ENCODE results near the gene UNC80.
"Not testable (repeated sequence)": the region's sequence is repeated elsewhere in the genome, so short reads cannot be mapped to it uniquely, and the experiment has no call there.

DNA sequence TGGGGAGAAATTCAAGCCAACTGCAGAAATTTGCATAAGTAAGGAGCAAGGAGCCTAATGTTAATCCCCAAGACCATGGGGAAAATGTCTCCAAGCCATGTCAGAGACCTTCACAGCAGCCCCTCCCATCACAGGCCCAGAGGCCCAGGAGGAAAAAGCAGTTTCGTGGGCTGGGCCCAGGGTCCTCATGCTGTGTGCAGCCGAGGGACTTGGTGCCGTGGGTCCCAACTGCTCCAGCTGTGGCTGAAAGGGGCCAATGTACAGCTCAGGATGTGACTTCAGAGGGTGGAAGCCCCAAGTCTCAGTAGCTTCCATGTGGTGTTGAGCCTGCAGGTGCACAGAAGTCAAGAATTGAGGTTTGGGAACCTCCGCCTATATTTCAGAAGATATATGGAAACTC, 23.8 kb downstream of the UNC80 start:
- TF ChIP-seq, protein P1, sequence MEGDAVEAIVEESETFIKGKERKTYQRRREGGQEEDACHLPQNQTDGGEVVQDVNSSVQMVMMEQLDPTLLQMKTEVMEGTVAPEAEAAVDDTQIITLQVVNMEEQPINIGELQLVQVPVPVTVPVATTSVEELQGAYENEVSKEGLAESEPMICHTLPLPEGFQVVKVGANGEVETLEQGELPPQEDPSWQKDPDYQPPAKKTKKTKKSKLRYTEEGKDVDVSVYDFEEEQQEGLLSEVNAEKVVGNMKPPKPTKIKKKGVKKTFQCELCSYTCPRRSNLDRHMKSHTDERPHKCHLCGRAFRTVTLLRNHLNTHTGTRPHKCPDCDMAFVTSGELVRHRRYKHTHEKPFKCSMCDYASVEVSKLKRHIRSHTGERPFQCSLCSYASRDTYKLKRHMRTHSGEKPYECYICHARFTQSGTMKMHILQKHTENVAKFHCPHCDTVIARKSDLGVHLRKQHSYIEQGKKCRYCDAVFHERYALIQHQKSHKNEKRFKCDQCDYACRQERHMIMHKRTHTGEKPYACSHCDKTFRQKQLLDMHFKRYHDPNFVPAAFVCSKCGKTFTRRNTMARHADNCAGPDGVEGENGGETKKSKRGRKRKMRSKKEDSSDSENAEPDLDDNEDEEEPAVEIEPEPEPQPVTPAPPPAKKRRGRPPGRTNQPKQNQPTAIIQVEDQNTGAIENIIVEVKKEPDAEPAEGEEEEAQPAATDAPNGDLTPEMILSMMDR (IDR thresholded peaks at IDR 0.05 in 8 of 11, conservative IDR thresholded peaks at IDR 0.05 in 3 of 11) = not testable (repeated sequence)
- TF ChIP-seq POLR2AphosphoS5, POLR2A (IDR thresholded peaks at IDR 0.05): not testable (repeated sequence)
